Measurements from ENCODE around the gene GPR3. TPM values are rescaled to one million over a fixed set of nuclear protein-coding genes. Genes with fewer than 3 reads are reported as not detected.
A peak's percentile ranks its signal among the peaks of the same experiment; 100 is the strongest.

The GPR3 gene
- total RNA-seq, 1 donor from 2014 or later: 0.16 TPM

GRCh38 chr1:27351541-27352107, 40.8 kb upstream of the GPR3 start:
- Histone ChIP-seq H3K27ac (replicated peaks) (peak overlapping the region; percentile 63), H3K36me3 (peaks cover 38% of the 10 kb centered on the region), H3K27me3 (ENCODE audit: low read depth) (no peaks in the 10 kb centered on the region), H3K9me3 (replicated peaks) (no peaks in the 10 kb centered on the region), H3K4me1 (peaks cover 29% of the 10 kb centered on the region), H3K4me3 (peak overlapping the region; percentile 69)
- no peak for DNase-seq
- intact Hi-C loops (cut with micrococcal nuclease): no loop called here
- TF ChIP-seq CTCF (IDR thresholded peaks at IDR 0.05; ENCODE audit: borderline replicate concordance): no peak

GRCh38 chr1:27353166-27353565, 39.3 kb upstream of the GPR3 start:
- TF ChIP-seq CTCF (IDR thresholded peaks at IDR 0.05; ENCODE audit: borderline replicate concordance): no peak
- Histone ChIP-seq H3K27me3 (ENCODE audit: low read depth) (no peaks in the 10 kb centered on the region), H3K9me3 (replicated peaks) (no peaks in the 10 kb centered on the region), H3K4me3 (no peak overlapping the region), H3K27ac (replicated peaks) (peak overlapping the region; percentile 46), H3K36me3 (peaks cover 53% of the 10 kb centered on the region), H3K4me1 (peaks cover 42% of the 10 kb centered on the region)
- peak; percentile 63 for DNase-seq
- intact Hi-C loops (cut with micrococcal nuclease): no loop called here

- Histone ChIP-seq H3K27me3 (ENCODE audit: low read depth) (no peaks in the 10 kb centered on the region), H3K4me3 (no peak overlapping the region), H3K4me1 (peaks cover 46% of the 10 kb centered on the region), H3K9me3 (replicated peaks) (no peaks in the 10 kb centered on the region), H3K27ac (replicated peaks) (peak overlapping the region; percentile 46), H3K36me3 (peaks cover 58% of the 10 kb centered on the region)
- DNase-seq: no peak
- intact Hi-C loops (cut with micrococcal nuclease): no loop called here
- TF ChIP-seq CTCF (IDR thresholded peaks at IDR 0.05; ENCODE audit: borderline replicate concordance): no peak
Observed at GRCh38 chr1:27353629-27354028, 38.8 kb upstream of the GPR3 start.

- no peaks in the 10 kb centered on the region for H3K9me3 ChIP-seq (replicated peaks)
- peaks cover 39% of the 10 kb centered on the region for H3K4me1 ChIP-seq
- H3K27me3 ChIP-seq (ENCODE audit: low read depth): no peaks in the 10 kb centered on the region
- intact Hi-C loops (cut with micrococcal nuclease): no loop called here
- H3K27ac ChIP-seq (replicated peaks): no peak overlapping the region
- no peak overlapping the region for H3K4me3 ChIP-seq
- DNase-seq: no peak
- peaks cover 79% of the 10 kb centered on the region for H3K36me3 ChIP-seq
- no peak for TF ChIP-seq CTCF (IDR thresholded peaks at IDR 0.05; ENCODE audit: borderline replicate concordance)
Observed at GRCh38 chr1:27355683-27356082, 36.7 kb upstream of the GPR3 start.

- TF ChIP-seq CTCF (IDR thresholded peaks at IDR 0.05; ENCODE audit: borderline replicate concordance): no peak
- Histone ChIP-seq H3K9me3 (replicated peaks) (no peaks in the 10 kb centered on the region), H3K27me3 (ENCODE audit: low read depth) (no peaks in the 10 kb centered on the region), H3K36me3 (peaks cover 84% of the 10 kb centered on the region), H3K4me3 (no peak overlapping the region), H3K27ac (replicated peaks) (no peak overlapping the region), H3K4me1 (peaks cover 38% of the 10 kb centered on the region)
- intact Hi-C loops (cut with micrococcal nuclease): no loop called here
- no peak for DNase-seq
Observed at GRCh38 chr1:27356277-27356618, 36.2 kb upstream of the GPR3 start.
